Lower leg skin (tissue), 3 donors: ENCODE results near the gene GRIK4.

Experiments used
- CTCF ChIP-seq, 3 donors: fragments of 450-650 bp; IDR thresholded peaks; one replicate each; pipeline ENCODE4 v1.5.1; 2016; ENCODE audit warnings: antibody characterized with exemption in 3 of 3, mild to moderate bottlenecking in 3 of 3, moderate library complexity in 2 of 3
- POLR2A ChIP-seq, 2 donors: fragments of 450-650 bp; IDR thresholded peaks; one replicate each; pipeline ENCODE4 v1.6.1; 2016 to 2017; ENCODE audit warnings: antibody characterized with exemption in 2 of 2, mild to moderate bottlenecking in 1 of 2, moderate library complexity in 1 of 2

- no peak for TF ChIP-seq CTCF (IDR thresholded peaks at IDR 0.05)
- no peak for TF ChIP-seq POLR2A (IDR thresholded peaks at IDR 0.05)
Observed at GRCh38 chr11:120998581-120998980, 487.0 kb downstream of the GRIK4 start.
